ENCODE measurements around the gene CFAP58.

Gene CFAP58

DNA sequence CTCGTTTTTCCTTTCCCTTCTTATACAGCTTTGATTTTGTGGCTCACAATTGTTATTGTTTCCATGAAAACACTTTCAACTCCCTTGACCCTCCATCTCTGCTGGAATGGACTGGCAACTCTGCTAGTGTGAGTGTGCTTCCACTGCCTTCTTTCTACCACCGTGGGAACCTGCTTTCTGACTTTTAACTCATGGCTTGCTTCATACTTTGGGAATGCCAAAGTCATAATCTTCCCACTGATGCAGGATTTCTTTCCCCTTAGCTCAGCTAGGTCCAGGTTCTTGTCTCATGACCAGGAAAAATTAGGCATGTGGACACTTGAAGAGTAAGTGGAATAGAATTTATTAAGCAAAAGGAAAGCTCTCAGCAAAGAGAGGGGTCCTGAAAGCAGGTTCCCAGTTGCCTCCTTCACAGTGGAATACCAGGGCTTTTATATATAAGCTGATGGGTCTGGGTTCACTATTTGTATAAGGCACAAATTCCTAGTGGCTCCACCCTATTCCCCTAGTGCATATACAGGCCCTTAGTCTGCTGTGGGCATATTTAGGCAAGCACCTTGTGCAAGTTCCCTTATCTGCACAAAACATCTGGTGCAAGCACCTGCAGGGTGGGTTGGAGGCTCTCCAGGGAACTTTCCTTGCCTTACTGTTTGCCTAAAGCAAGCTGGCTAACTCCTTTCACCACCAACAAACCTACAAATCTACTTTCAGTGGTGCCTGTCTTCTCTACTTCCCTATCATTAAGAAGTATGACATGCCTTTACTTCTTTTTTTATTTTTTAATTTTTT is 119.5 kb downstream of the CFAP58 start:
- H3K4me3 ChIP-seq (ENCODE audit: low read depth, low read length): no peak overlapping the region

DNA sequence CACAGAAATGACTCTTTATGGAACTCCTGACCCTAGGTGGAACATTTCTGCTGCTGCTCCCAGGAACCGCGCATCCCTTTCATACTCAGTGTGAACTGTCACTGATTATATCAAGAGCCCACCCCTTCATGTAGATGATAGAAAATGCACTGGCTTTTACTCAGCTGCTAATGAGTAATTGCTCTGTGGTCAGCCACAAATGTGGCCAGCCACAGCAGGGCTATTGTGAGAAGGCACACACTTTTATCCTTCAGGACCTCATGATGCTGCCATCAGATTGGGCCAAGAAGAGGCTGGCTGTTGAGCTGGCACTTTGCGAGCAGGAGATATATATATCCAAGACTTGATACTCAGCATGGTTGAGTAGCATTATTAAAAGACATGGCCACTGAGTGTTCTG is 124.7 kb downstream of the CFAP58 start:
- H3K4me3 ChIP-seq (ENCODE audit: low read depth, low read length): no peak overlapping the region

DNA sequence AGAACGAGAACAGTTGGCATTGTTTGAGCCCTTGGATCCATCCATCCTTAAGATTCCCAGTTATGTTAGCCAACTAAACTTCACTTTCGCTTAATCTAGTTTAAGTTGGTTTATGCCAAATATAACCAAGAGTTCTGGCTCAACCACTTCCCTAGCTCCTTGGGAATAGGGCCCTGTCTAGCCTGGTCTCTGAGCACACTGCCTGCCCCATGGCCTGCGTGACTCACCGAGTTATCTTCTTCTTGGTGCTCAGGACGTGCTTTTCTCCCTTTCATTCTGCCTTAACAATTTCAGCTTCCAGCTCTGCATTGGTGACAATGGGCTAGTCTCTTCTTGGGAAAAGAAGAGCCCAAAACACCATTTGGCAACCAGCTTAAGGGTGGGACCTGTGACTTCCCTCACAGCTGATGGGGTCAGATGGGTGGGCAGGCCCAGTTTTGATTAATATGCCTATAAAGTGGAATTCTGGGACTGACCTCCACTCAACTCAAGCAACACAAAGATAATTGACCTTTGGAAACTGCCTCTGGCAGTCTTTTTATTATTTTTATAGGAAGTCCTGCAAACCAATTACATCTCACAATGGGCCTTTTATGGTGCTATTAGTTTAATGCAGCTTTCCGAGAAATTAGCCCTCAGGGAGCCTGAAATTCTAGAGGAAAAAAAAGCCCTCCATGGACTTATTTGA is 126.4 kb downstream of the CFAP58 start:
- H3K4me3 ChIP-seq (ENCODE audit: low read depth, low read length): no peak overlapping the region

DNA sequence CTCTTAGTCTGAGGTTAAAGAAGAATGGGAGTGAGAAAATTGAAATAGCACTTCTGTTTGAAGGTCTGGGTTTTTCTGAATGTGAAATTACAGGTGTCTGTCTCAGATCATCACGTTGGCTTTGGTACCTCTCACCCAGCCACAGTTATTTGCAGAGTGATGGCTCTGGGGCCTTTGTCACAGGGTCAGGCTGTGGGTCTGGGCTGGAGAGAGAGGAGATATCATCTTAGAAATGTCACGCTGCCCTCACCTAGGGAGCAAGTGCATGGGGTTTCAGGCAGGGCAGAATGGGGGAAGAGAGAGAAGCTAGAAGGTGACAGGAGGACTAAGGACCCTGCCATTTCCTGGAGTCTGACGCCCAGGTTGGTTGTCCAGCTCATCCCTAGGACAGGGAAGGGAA is 127.2 kb downstream of the CFAP58 start:
- no peak overlapping the region for H3K4me3 ChIP-seq (ENCODE audit: low read depth, low read length)

DNA sequence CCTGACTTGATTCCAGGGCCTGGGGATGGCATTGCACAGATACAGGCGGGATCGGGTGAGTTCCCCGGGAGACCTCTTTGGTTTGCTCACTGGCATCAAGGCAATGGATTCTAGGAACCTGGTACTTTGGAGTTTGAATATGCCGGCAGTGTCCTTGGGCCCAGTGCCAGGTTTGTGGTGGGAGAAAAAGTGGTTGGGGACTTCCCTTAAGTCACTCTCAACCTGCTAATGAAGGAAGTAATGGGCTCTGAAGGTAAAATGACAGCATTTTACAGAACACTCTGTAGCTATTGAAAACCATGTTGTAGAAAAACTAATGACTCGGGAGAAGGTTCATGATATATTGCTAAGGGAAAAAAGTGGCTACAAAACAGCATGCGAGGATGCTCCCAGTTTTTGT is 129.9 kb downstream of the CFAP58 start:
- no peak overlapping the region for H3K4me3 ChIP-seq (ENCODE audit: low read depth, low read length)

DNA sequence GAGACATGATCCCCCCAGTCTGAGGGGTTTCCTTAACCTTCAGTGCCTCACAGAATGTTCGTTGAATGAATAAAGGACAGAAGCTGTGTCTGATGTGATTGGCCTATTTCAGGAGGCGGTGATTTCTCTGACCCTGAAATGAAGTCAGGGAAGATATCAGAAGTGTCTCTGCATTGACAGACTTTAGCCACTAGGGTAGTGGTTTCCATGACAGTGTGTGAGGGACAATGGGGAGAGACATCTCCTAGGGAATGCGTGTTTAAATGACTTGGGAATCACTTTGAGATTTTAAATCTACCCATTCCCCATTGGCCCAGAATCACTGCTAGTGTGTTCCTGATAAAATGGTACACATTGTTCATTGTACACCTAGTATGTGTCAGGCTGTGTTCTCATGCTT is 132.0 kb downstream of the CFAP58 start:
- H3K4me3 ChIP-seq (ENCODE audit: low read depth, low read length): no peak overlapping the region

DNA sequence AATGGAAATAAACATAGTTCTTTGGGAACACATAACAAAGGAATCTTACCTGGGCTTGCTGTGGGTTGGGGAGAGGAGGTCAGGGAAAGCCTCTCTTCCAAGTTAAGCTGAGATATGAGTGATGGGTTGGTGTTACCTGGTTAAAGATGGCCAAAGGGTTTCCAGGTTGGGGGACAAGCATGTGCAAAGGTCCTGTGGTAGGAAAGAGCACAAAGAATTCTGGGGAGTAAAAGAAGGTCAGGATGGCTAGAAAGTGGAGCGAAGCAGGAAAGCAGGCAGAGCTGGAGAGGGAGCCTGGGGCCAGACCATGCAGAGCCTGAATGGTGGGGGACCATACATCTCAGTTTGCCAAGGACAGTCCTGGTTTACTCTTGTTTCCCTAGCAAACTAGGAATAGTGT is 133.2 kb downstream of the CFAP58 start:
- H3K4me3 ChIP-seq (ENCODE audit: low read depth, low read length): no peak overlapping the region

DNA sequence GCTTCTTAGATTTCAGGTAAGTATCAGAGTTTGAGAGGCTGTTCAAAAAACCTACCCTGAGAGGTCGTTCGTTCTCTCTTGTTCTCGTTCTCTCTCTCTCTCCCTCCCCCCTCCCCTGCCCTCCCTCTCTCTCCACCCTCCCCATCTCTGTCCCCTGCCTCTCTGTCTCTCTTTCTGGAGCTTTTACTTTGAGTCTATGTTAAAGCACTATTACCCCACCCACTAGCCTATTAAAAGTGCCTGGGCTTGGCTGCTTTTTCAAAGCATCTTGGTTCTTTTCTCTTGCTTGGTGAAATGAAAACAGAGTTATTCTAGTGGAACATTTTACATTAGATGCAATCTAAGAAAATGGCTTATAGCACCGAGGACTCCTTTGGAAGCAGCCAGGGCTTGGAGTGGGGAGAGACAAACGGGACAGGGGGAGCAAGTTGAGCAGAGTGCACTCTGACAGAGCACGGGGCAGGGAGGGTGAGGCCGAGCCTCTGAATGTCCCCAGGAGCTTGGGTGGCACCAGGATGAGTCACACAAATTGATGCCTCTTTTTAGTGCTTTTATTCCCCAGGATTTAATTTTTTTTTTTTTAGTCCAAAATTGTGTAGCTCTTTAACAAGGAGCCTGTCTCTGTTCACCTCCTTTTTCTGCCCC is 134.3 kb downstream of the CFAP58 start:
- H3K4me3 ChIP-seq (ENCODE audit: low read depth, low read length): no peak overlapping the region

DNA sequence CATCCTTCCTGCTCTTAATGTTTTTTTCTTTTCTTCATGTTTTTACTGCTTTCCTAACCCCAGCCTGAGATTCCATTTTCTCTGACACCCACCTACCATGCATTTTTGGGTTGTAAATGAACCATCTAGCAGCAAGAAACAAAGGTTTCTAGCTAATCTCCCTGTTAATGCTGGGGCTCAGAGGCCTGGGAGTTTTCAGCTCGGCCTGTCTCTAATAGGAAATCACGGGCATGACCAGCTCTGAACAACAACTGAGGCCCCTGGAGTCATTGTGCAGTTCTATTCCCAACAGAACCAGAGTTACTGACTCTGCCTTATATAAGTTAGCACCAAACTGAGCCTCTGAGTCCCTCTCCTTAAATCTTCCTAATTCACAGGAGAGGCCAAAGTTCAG is 134.8 kb downstream of the CFAP58 start:
- no peak overlapping the region for H3K4me3 ChIP-seq (ENCODE audit: low read depth, low read length)

DNA sequence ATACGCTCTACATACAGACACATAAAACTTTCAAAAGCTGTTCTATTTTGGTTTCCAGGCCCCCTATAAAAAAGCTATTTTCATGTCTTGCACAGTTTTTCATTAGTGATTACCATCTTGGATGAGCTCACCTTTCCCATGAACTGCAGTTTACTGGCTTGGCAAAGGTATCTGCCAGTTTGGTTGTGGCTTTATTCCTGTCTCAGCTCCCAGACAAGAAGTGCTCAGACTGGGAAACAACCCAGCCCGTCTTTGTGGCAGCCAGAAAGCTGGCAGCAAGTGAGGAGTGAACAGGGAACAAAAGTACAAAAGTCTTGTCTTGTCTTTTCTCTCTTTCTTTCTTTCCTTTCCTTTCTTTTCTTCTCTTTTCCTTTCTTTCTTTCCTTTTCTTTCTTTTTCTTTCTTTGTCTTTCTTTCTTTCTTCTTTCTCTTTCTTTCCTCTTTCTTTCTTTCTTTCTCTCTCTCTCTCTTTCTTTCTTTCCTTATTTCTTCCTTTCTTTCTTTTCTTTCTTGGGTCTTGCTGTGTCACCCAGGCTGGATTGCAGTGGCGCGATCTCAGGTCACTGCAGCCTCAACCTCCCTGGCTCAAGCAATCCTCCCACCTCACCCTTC is 138.8 kb downstream of the CFAP58 start:
- no peak overlapping the region for H3K4me3 ChIP-seq (ENCODE audit: low read depth, low read length)

DNA sequence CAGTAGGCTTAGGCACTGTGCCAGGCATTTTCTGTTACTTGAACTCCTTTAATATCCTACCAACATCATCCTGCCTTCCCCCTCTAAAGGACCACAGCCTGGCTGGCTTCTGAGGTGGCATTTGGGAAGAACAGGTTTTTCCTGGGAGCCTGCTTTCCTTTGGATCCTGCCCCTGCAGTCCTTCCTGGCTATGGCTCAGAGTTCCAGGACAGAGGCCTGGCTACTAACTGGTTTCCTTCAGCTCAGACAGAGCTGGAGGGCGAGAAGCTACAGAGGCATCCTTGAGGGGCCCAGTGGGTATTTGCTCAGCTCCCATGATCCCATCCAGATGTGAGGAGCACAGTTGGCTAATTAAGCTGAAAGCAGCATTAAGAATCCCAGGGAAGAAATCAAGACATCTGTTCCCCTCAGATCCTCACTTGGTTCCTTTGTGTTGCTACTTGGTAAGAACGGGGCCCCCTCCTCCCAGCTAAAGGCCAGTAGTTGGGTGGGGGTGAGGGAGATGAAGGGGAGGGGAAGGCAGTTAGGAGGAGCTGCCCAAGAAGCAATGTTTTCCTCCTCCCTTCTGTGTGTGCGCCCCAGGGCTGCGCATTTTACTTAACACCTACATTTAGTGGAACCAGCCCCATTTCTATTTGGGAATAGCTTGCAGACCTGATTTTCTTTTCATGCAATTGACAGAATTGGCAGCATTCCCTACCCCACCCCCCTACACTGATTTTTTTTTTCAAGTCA is 144.9 kb downstream of the CFAP58 start:
- H3K4me3 ChIP-seq (ENCODE audit: low read depth, low read length): no peak overlapping the region

DNA sequence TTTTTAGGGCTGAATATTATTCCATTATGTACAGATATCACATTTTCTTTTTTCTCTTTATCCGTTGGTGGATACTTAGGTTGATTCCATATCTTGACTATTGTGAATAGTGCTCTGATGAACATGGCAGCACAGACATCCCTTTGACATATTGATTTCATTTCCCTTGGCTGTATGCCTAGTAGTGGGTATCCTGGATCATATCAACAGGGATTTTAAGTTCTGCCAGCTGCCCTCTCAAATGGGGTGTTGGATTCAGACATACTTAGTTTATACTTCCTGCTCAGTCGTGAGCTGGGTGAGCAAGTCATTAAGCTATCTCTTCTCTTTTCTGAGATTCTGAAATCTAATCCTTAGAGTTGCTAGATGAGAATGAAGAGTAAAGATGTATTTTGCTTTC is 147.8 kb downstream of the CFAP58 start:
- H3K4me3 ChIP-seq (ENCODE audit: low read depth, low read length): no peak overlapping the region

DNA sequence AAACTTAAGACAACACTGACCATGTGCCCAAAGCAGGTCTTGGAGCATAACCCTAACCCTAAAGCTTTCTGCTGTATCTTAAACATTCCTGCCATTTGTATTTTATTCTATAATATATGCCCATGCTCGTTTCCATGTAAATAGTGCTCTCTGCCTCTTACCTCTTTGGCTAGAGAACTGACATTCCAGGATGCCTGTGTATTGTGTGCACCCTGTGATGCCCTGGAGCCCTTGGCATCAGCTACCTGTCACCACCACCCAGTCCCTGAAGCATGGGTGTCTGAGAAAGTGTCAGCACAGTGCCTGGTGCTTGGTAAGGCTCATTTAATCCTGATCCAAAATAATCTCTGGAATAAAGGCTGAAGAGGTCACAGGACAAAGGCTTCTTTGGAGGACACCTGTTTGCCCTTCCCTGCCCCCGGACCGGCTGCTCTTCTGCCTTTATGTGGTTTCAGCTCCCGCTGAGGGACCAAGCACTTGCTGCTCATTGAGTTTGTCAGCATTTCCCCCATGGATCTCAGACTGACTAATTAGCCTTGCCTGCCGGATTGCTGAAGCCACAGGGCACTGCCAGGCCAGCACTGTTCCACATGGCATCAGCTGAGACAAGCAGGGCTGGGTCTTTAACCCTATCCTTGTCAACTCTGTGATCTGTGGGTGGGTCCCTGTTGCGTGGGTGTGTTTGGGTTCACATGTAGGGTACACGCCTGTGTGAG is 148.4 kb downstream of the CFAP58 start:
- H3K4me3 ChIP-seq (ENCODE audit: low read depth, low read length): no peak overlapping the region

DNA sequence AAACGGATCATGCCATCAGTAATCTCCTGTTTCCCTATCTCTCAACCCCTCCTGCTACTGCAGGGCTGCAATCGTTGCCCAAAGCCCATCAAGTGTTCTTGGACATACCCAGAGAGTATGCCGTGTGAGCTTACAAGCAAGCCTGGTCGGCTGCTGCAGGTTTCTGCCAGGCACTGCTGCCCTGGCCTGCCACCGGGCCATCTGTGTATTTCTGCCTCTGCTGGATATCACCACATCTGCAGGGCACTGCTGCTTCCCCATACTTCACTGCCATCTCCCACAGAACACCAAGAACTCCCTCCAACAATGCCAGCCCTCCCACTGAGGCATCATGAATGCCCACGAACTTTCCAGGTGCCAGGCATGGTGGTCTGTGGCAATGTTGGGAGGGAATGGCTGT is 149.3 kb downstream of the CFAP58 start:
- no peak overlapping the region for H3K4me3 ChIP-seq (ENCODE audit: low read depth, low read length)
